NCI-H2029 treated with DMSO at 0.1 percent for 48 hours (cell line): ENCODE results near the gene CHIT1.

Source experiments
- DNase-seq: peaks from one replicate; lab custom pipeline; 2025; lab: John Stamatoyannopoulos, UW

The CHIT1 gene

GRCh38 chr1:203188686-203189232, 40.7 kb downstream of the CHIT1 start:
- DNase-seq = no peak

DNA sequence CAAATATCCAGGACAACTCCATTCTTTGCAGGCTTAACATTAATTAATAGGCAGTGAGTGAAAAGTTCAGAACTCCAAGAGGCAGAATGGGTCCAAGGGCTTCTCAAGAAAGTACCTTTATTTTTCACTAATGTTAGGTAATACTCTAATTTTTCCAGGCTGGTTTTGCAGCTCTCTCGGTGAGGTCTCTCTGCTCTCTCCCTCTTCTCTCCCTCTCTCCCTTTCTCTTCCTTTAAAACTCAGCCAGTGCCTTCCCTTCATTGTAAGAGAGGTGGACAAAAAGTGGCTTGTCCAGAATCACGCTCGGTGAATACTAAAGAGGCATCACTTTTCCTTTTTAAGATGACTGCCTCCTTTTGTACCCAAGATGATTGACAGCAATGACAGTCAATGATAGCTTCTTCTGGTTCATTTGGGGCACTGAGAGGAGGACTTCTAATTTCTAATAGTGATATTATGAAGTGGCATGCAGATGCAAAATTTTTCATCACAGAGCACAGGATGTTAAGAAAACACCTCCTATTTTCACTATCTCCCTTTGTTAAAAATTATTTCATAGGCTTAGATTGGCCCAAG, 41.7 kb downstream of the CHIT1 start:
- DNase-seq = no peak

DNA sequence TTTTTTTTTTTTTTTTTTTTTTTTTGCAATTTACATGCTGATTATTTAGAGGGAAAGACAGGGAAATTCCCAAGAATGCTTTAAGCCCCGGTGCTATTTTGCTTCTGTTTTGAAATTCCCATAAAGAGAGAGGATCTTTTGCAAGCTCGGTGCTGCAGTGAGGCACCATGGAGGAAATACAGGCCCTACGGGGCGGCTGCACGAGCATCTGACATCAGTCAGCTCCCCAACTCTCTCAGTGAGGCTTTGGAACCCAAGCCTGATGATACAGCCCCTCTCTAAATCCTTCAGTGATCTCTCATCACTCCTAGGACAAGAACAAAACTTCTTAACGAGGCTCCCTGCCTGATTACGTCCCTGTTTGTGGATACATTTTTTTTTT, 42.2 kb downstream of the CHIT1 start:
- no peak for DNase-seq

- DNase-seq = no peak
Measured at GRCh38 chr1:203186446-203187303, 42.8 kb downstream of the CHIT1 start, which contains the start of gene CHI3L1. Gene CHI3L1 (minus strand): TSS chr1:203186704. CDS start chr1:203186623, 81 bp downstream.

- no peak for DNase-seq
Measured at GRCh38 chr1:203186091-203186445, 43.4 kb downstream of the CHIT1 start.

DNA sequence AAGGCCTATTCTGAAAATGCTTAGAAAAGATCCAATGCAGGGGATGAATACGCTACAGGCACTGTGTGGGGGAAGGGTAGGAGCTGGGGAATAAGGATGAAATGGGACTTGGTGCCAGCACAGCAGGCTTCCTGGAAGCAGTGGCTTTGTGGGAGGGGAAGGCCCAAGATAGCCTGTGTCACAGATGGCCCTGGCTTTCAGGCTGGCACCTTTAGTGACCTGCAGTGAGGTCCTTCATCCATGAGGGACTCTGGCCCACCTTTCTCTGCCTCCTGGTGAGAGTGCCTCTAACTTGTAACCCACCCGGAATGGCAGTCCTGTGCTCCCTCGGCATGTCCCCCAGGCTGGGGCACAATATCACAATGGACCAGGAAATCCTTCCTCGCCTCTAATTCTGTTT, 43.9 kb downstream of the CHIT1 start:
- no peak for DNase-seq

DNA sequence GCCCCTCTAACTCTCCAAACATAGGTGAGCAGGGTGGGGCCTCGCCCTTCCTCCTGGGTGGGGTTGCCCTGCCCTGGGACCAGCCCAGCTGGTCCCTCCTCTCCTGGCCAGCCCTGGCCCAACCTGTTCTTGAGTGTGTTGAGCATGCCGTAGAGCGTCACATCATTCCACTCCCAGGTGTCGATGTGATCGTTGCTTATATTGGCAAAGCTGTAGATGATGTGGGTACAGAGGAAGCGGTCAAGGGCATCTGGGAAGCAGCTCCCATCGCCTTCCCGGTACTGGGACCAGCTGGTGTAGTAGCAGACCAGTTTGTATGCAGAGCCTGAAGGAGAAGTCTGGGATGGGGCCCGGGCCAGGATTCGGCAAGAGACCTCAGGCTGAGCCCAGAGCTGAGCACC, 44.4 kb downstream of the CHIT1 start:
- no peak for DNase-seq

DNA sequence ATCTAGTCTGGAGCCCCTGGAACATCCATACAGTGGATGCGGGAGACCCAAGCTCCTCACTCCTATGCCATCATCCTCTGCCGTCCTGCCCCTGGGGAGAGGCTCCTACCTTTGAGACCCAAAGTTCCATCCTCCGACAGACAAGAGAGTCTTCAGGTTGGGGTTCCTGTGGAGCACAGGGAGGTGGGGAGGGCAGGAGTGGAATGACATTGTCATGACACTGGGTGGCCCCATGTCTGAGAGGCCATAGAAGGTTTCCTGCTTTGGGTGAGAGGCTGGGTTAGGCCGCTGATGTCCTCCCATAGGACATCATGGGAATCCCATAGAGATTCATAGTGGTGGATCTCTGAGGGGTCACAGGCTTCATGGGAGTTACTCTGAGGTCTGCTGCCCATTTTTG, 45.0 kb downstream of the CHIT1 start:
- DNase-seq = no peak

DNA sequence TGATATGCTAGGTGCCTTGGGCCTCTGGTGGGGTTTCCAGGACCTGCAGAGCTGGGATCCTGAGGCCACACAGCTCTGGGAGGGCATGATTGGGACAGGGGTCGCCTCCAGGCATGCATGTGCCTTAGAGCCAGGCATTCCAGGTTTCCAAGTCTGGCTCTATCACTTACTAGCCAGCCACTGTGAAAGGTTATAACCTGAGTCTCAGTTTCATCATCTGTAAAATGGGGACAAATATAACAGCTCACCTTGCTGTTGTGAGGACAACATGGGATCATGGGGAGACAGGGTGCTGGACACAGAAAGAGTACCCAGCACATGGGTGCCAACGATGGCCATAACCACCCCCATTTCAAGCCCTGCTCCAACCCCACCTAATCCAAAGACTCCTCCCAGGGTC, 45.6 kb downstream of the CHIT1 start:
- no peak for DNase-seq

- no peak for DNase-seq
Measured at GRCh38 chr1:203182387-203182953, 47.0 kb downstream of the CHIT1 start.

DNA sequence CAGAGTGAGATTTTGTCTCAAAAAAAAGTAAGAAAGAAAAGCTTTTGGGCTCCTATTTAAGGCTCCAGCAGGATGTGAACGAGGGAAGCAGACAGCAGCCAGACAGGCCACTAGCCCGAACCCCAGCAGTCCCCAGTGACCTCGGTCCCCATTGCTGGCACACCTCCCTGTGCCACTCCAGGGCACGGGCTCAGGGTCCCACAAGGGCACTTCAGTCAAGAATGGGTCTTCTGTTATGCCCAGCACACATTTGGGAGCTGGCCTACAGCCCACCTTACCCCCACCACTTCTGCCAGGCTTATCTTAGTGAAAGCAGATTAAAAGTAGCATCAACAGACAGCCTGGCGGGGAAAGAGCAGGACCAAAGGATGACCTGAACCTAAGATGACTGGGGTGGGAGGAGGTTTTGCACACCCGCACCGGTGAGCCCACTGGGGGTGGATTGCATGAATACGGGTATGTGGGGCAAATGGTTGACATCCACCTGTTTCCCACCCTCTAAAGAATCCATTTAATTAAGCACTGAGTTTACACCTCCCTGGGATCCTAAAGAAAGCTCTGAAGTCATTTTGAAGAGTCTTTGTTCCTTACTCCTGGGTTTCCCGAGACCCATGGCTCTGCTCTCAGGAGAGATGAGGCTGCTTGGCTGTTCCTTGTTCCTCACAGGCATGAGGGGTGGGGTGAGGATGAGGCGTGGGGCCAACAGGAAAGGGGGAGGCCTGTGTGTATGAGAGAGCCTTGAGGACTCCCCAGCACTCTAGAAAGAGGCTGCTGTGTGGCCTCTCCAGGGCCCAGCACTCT, 47.7 kb downstream of the CHIT1 start:
- DNase-seq = no peak

DNA sequence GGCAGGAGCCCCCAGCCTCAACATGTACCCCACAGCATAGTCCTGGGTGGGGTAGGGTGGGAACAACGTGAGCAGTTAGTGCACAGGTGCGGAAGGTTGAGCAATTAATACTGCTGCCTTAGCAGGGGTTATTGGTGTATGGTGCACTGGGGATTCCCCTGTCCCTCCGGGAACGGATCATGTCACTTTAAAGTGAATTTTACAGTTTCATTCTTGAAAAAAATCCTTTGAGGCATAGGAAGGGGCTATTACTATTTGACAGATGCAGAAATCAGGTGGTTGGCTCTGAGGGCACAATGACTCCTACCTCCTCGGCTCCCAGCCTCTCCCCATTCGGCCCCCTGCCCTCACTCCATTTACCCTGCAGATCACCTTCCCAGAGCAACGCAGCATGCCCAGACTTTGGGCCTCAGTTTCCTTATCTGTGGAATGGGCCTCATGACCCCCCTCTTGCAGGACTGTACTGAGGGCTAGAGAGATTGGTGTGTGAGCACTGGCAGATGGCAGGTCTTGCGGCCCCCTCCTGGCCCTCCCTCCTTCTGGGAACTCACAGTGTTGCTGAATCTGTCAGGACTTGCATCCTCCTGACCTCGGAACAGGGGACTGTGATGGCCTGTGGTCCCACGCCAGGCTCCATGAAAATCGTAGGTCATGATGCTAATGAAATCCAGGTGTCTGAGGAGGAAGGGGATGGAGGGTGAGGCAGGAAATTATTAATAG, 48.7 kb downstream of the CHIT1 start:
- DNase-seq = no peak

DNA sequence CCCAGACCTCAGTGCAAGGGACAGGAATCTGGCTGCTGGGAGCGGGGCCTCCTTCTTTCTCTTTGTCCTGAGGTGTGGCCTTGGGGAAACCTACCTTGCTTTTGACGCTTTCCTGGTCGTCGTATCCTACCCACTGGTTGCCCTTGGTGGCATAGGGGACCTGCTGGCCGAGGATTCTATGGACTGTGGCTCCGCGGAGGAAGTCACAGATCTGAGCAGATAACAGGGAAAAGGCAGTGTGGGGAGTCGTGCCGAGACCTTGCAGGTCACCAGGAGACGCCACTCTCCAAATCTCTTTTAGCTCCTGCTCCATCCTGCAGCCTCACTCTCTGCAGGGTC, 49.8 kb downstream of the CHIT1 start:
- DNase-seq = no peak

GRCh38 chr1:203178821-203179666, 50.4 kb downstream of the CHIT1 start:
- peak; percentile 43 for DNase-seq

DNA sequence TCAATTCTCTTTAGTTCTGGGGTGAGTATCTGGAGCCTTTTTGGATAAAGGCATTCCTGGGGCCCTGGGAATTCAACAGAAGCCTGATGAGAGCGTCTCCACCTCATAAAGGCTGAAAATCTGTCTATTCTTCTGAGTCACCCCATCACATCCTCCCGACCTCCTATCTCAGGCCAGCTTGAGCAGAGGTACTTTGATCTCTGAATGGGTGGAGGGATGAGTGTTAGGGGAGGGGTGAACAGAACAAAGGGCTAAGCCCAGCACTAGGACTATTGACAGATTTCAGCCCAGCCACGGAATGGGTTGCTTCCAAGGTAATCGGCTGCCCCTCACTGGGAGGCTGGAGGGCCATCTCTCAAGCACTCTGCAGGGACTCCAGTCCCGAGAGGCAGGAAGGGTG, 51.4 kb downstream of the CHIT1 start:
- DNase-seq = no peak

- DNase-seq = no peak
Measured at GRCh38 chr1:203177470-203178039, 51.9 kb downstream of the CHIT1 start.

DNA sequence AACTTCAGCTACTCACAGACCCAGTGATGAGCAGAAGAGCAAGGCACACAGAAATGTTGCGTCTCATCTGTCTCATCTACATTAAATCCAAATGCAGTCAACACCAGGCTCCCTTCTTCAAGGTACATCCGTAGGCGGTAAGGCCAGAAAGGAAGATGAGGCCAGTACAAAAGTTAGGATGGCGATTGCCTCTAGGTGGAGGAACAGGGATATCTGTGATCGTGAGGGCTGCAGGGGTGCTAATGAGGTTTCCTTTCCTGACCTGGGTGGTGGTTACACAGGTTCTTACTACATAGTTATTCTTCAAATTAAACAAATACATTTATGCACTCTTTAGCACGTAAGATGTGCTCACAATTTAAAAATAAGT, 52.5 kb downstream of the CHIT1 start:
- no peak for DNase-seq

GRCh38 chr1:203176273-203177035, 53.0 kb downstream of the CHIT1 start:
- no peak for DNase-seq

GRCh38 chr1:203175827-203176241, 53.6 kb downstream of the CHIT1 start:
- no peak for DNase-seq
